ENCODE measurements around the gene TBCD.

DNA sequence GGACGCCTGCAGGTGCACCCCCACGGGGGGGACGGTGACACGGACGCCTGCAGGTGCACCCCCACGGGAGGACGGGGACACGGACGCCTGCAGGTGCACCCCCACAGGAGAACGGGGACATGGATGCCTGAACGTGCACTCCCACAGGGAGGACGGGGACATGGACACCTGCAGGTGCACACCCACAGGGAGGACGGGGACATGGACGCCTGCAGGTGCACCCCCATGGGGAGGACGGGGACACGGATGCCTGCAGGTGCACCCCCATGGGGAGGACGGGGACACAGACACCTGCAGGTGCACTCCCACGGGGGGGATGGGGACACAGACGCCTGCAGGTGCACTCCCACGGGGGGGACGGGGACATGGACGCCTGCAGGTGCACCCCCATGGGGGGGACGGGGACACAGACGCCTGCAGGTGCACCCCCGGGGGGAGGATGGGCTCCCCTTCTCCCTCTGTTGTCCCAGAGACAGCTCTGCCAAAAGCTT is 213.0 kb downstream of the TBCD start:
- no peak for TF ChIP-seq EZH2phosphoT487 (IDR thresholded peaks at IDR 0.05; ENCODE audit: borderline replicate concordance, low read length)
- TF ChIP-seq, protein P1, sequence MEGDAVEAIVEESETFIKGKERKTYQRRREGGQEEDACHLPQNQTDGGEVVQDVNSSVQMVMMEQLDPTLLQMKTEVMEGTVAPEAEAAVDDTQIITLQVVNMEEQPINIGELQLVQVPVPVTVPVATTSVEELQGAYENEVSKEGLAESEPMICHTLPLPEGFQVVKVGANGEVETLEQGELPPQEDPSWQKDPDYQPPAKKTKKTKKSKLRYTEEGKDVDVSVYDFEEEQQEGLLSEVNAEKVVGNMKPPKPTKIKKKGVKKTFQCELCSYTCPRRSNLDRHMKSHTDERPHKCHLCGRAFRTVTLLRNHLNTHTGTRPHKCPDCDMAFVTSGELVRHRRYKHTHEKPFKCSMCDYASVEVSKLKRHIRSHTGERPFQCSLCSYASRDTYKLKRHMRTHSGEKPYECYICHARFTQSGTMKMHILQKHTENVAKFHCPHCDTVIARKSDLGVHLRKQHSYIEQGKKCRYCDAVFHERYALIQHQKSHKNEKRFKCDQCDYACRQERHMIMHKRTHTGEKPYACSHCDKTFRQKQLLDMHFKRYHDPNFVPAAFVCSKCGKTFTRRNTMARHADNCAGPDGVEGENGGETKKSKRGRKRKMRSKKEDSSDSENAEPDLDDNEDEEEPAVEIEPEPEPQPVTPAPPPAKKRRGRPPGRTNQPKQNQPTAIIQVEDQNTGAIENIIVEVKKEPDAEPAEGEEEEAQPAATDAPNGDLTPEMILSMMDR (conservative IDR thresholded peaks at IDR 0.05; ENCODE audit: low read depth, low read length), result no peak
